Measurements from ENCODE around the gene AQP9.

Gene AQP9

DNA sequence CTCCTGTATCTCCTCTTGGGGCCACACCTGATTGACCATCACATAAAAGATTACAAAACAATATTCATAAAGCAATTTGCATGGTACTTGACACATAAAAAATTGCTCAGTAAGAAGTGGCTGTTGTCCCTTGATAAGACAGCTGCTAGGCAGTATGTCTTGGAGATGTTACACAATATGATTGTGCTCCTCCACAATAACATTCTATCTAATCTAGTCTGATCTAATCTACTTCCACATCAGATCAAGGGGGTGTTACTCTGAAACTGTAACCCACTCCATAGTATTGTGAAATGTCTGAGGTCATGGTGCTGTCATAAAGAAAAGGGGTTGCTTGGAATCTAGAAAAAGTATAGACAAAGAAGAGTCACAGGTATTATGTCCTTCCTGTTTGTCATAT lies 23.4 kb upstream of the AQP9 start:
- Histone ChIP-seq H3K27me3 (ENCODE audit: insufficient read depth, poor library complexity, severe bottlenecking) (no peaks in the 10 kb centered on the region), H3K27ac (replicated peaks) (no peak overlapping the region), H3K4me3 (replicated peaks; ENCODE audit: insufficient read depth, low read length) (no peak overlapping the region)
- no peak for TF ChIP-seq POLR2AphosphoS5 (IDR thresholded peaks at IDR 0.05; ENCODE audit: low read depth)
- TF ChIP-seq GABPA (IDR thresholded peaks at IDR 0.05; ENCODE audit: low read depth), result no peak
- TF ChIP-seq, protein P1, sequence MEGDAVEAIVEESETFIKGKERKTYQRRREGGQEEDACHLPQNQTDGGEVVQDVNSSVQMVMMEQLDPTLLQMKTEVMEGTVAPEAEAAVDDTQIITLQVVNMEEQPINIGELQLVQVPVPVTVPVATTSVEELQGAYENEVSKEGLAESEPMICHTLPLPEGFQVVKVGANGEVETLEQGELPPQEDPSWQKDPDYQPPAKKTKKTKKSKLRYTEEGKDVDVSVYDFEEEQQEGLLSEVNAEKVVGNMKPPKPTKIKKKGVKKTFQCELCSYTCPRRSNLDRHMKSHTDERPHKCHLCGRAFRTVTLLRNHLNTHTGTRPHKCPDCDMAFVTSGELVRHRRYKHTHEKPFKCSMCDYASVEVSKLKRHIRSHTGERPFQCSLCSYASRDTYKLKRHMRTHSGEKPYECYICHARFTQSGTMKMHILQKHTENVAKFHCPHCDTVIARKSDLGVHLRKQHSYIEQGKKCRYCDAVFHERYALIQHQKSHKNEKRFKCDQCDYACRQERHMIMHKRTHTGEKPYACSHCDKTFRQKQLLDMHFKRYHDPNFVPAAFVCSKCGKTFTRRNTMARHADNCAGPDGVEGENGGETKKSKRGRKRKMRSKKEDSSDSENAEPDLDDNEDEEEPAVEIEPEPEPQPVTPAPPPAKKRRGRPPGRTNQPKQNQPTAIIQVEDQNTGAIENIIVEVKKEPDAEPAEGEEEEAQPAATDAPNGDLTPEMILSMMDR (IDR thresholded peaks at IDR 0.05; ENCODE audit: insufficient read depth, low read length), result no peak
- TF ChIP-seq REST (IDR thresholded peaks at IDR 0.05; ENCODE audit: insufficient replicate concordance, low read depth), result no peak
- TF ChIP-seq SPI1 (IDR thresholded peaks at IDR 0.05; ENCODE audit: borderline replicate concordance, low read depth), result no peak
- peak in 1 of 2 experiments; percentile 12 for DNase-seq (ENCODE audit: low read depth in 1 of 2, low spot score in 1 of 2)

- Histone ChIP-seq H3K4me3 (replicated peaks; ENCODE audit: insufficient read depth, low read length) (no peak overlapping the region), H3K27ac (replicated peaks) (no peak overlapping the region), H3K27me3 (ENCODE audit: insufficient read depth, poor library complexity, severe bottlenecking) (no peaks in the 10 kb centered on the region)
- TF ChIP-seq, protein P1 (IDR thresholded peaks at IDR 0.05; ENCODE audit: insufficient read depth, low read length), result no peak
- TF ChIP-seq SPI1 (IDR thresholded peaks at IDR 0.05; ENCODE audit: borderline replicate concordance, low read depth) (no peak), POLR2AphosphoS5 (IDR thresholded peaks at IDR 0.05; ENCODE audit: low read depth) (no peak), REST (IDR thresholded peaks at IDR 0.05; ENCODE audit: insufficient replicate concordance, low read depth) (no peak), GABPA (IDR thresholded peaks at IDR 0.05; ENCODE audit: low read depth) (no peak)
- DNase-seq (ENCODE audit: low read depth in 1 of 2, low spot score in 1 of 2), result peak in 1 of 2 experiments; percentile 25
These were observed 22.5 kb upstream of the AQP9 start for GRCh38 chr15:58115692-58116091.

DNA sequence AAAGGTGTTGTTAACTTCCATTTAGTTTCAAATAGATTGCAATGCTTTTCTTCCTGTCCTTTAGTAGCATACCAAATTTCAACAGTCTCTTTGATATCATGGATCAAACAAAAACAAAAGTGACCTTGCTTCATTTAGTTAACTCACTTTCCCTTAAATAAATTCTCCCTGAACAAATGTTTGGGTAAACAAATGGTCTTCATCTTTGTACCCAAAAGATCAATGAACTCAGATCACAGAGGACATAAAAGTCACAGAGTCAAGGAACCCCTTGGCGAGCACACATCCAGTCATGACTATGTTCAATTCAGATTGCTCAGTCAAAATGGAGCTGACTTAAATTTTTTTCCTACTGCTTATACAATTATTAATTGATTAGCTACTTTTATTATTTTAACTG lies 20.6 kb upstream of the AQP9 start:
- TF ChIP-seq, protein P1 (IDR thresholded peaks at IDR 0.05; ENCODE audit: insufficient read depth, low read length), result no peak
- TF ChIP-seq SPI1 (IDR thresholded peaks at IDR 0.05; ENCODE audit: borderline replicate concordance, low read depth) (no peak), GABPA (IDR thresholded peaks at IDR 0.05; ENCODE audit: low read depth) (no peak), POLR2AphosphoS5 (IDR thresholded peaks at IDR 0.05; ENCODE audit: low read depth) (no peak), REST (IDR thresholded peaks at IDR 0.05; ENCODE audit: insufficient replicate concordance, low read depth) (no peak)
- H3K4me3 ChIP-seq (replicated peaks; ENCODE audit: insufficient read depth, low read length), result no peak overlapping the region
- no peak for DNase-seq (ENCODE audit: low read depth in 1 of 2, low spot score in 1 of 2)
- H3K27me3 ChIP-seq (ENCODE audit: insufficient read depth, poor library complexity, severe bottlenecking), result no peaks in the 10 kb centered on the region
- no peak overlapping the region for H3K27ac ChIP-seq (replicated peaks)
